ENCODE results near the gene OOSP2.

Gene OOSP2

DNA sequence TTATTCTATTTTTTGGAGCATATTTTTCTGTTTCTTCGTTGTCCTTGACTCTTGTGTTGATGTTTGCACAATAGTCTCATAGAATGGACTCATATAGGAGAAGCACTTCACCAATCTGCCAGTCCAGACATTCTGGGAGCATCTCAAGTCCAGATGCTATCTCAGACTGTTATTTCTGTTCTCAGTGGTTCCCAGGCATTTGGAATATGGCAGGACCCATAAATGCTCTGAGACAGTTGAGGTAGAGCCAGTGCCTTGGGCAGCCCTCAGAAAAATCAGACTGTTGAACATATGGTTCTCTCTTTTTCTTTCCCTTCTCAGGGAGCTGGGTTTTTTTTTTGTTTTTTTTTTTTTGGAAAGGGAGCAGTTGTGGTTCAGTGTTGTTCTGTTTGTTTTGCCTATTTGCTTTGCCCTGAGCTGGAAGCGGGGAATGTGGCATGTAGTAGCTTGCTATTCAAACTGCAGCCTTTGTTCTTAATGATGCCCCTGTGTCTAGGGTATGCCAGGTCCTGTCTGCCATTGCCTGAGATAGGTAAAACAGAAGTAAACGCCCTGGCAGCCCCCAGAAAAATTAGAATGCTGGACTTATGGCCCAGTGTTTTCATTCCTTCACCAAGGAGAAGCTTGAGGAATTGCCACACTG is 44.5 kb downstream of the OOSP2 start:
- no peak for DNase-seq

GRCh38 chr11:60085909-60086308 is 45.7 kb downstream of the OOSP2 start:
- no peak for DNase-seq

DNA sequence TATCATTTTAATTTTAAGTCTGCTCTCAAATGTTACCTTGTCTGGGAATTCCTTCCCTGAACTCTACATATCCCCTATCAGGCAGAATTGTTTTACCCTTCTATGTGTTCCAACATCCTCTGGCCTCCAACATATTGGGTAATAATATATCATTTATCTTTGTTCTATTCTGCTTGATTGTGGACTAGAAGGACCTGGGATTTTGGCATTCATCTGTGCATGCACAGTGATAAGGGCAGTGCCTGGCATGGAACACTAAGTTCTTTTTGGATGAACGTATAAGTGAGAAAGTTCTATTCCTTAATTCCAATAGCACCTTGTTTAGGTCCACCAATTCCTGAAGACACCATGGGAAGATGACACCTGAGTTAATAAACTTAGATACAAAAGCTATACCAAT is 47.0 kb downstream of the OOSP2 start:
- no peak for DNase-seq

GRCh38 chr11:60088364-60088763 is 48.2 kb downstream of the OOSP2 start, which contains the start of gene MS4A2:
Gene MS4A2 (plus strand): TSS chr11:60088664. CDS start chr11:60088766, 102 bp downstream.
- no peak for DNase-seq

GRCh38 chr11:60095477-60096120 is 55.4 kb downstream of the OOSP2 start:
- DNase-seq = no peak

DNA sequence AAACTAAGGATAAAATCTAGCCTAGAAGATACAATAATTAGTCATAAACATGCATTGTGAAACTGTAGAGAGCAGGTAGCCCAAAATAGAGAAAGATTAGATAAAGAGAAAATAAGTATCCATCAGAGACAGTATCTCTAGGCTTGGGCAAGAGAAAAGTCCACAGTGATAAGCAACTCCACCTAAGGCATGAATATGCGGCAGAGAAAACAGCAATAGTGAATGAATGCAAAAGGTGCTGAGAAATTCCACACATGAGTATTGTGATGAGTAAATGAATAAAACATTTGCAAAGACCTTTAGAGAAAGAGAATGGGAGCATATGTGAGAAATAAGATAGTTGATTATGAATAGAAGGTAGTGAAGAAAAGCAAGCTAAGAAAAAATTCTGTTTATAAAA is 57.0 kb downstream of the OOSP2 start:
- no peak for DNase-seq
